T-helper 2 cell treated with Interferon-gamma antibody and Interleukin-4, amounts not matched to agents 100 ng/mL and 5 ng/mL, for 36 hours (primary cell): Measurements from ENCODE around the gene PIM3. TPM values are rescaled to one million over a fixed set of nuclear protein-coding genes. Genes with fewer than 3 reads are reported as not detected.

Experiments used
- total RNA-seq: library from RNA; stranded (reverse); gene quantifications from 2 replicates; pipeline ENCODE4 v1.2.3, GENCODE V29; 2022

PIM3 gene
- total RNA-seq, 1 donor from 2014 or later = 52.8 TPM

Other genes starting within 250 kb of the PIM3 start
- 46.6 and 48.1 TPM in 2 replicates for gene BRD1, start 132.9 kb upstream of the PIM3 start, total RNA-seq
- gene ZBED4, start 106.9 kb upstream of the PIM3 start, total RNA-seq = 23.3 and 24.0 TPM in 2 replicates
- gene ALG12, start 42.3 kb upstream of the PIM3 start, total RNA-seq = 15.6 and 20.7 TPM in 2 replicates
- gene CRELD2, start 42.1 kb upstream of the PIM3 start, total RNA-seq = 73.9 and 75.1 TPM in 2 replicates
- not detected in 2 replicates for gene IL17REL, start 52.0 kb downstream of the PIM3 start, total RNA-seq
- not detected in 2 replicates for gene TTLL8, start 97.5 kb downstream of the PIM3 start, total RNA-seq
- 0.32 and 0.55 TPM in 2 replicates for gene MLC1, start 124.7 kb downstream of the PIM3 start, total RNA-seq
- not detected in 2 replicates for gene MOV10L1, start 129.2 kb downstream of the PIM3 start, total RNA-seq
- 0.30 and 0.34 TPM in 2 replicates for gene PANX2, start 210.0 kb downstream of the PIM3 start, total RNA-seq
- gene TRABD, start 225.1 kb downstream of the PIM3 start, total RNA-seq = 134 and 140 TPM in 2 replicates
- gene SELENOO, start 240.2 kb downstream of the PIM3 start, total RNA-seq = 22.4 and 25.0 TPM in 2 replicates